Activated CD4-positive, alpha-beta T cell treated with anti-CD3 and anti-CD28 coated beads, Interleukin-2, Interleukin-6, amounts not matched to agents 100 ng/mL and 50 ng/mL, durations not matched to agents 16 hours and 8 hours (primary cell): Measurements from ENCODE around the gene PPP1R1B.
A peak's percentile ranks its signal among the peaks of the same experiment; 100 is the strongest.

Source experiments
- DNase-seq: peaks from one replicate; pipeline ENCODE4 v3.0.0-alpha.2; 2020

Gene PPP1R1B

GRCh38 chr17:39671651-39672521 lies 45.1 kb downstream of the PPP1R1B start:
- no peak for DNase-seq

- no peak for DNase-seq
Observed at GRCh38 chr17:39672522-39673334, 46.0 kb downstream of the PPP1R1B start.

GRCh38 chr17:39673335-39674081 lies 46.8 kb downstream of the PPP1R1B start:
- no peak for DNase-seq

DNA sequence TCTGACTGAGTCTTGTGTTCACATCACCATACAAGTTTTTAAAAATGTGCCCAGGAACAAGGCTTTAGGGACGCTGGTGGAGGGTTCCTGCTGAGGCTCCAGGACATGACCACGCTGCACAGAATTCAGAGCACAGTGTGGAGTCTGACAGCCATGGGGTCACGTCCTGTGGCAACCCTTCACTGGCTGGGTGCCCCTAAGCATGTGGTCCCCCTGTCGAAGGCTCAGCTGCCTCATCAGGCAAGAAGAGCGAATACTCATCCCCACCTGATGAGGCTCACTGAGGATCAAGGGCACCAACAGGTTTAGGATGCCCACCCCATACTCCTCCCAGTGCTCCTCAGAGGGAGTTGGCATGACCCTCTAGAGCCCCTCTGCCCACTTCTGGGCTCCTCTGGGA lies 47.4 kb downstream of the PPP1R1B start:
- DNase-seq = no peak

DNA sequence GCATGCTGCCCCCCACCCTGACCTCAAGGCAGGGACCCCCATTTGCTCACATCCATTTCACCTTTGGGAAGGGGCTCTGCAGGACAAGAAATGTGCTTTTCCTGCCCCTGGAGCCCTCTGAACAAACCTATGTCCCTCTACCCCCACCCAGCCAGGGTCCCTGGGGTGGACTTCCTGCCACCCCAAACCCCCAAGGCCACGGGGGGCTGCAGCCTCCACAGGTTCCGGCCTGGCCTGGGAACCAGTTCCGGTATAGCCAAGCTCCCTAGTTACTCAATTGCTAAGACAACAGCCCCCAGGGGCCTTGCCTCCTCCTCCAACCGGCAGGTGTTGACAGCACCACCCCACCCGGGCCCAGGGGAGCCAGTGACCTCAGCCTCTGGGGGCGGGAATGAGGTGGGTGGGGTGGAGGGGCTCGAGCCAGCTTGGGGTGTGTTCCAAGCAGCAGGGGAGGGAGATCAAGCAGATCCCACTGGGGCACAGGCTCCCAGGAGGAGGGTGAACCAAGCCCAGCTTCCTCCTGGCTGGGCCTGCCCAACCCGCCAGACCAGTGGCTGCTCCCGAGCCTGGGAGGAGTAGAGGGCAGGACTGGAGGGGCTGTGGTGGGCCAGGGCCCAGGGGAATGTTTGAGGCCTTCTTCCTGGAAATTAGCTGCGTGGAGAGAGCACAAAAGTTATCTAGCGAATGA lies 48.1 kb downstream of the PPP1R1B start:
- DNase-seq = no peak

GRCh38 chr17:39675390-39676082 lies 48.8 kb downstream of the PPP1R1B start:
- DNase-seq = no peak

- peak; percentile 57 for DNase-seq
Observed at GRCh38 chr17:39676198-39676819, 49.6 kb downstream of the PPP1R1B start.

- no peak for DNase-seq
Observed at GRCh38 chr17:39677072-39677471, 50.3 kb downstream of the PPP1R1B start.

- DNase-seq = no peak
Observed at GRCh38 chr17:39677542-39678339, 51.0 kb downstream of the PPP1R1B start.

DNA sequence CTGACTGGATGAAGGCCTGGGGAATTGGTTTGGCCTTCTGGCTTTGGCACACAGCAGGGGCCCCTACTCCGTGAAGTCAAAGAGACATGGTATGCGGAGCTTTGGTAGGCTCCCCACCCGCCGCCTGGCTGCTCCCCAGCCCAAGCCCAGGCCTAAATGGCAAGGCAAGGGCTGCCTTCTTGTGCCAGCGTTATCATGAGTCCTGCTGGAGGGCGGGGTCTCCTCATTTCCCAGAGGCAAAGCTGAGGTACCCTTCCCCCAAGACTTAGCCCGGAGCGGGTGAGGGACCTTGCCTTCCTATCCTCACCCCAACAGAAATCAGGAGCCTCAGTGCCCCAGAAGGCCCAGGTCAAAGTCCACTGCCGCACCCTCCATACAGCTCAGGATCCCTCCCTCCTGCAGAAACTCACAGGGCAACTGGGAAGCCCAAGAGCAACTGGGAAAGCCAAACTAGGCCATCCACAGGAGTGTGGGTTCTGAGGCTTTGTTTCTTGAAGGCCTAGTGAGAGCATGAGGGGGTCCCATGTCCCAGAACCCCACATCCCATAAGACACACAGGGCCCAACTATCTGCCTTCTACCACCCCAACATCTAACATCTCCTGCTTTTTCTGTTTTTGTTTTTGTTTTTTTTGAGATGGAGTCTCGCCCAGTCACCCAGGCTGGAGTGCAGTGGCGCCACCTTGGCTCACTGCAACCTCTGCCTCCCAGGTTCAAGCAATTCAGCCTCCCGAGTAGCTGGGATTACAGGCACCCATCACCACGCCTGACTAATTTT lies 51.8 kb downstream of the PPP1R1B start:
- DNase-seq = no peak

DNA sequence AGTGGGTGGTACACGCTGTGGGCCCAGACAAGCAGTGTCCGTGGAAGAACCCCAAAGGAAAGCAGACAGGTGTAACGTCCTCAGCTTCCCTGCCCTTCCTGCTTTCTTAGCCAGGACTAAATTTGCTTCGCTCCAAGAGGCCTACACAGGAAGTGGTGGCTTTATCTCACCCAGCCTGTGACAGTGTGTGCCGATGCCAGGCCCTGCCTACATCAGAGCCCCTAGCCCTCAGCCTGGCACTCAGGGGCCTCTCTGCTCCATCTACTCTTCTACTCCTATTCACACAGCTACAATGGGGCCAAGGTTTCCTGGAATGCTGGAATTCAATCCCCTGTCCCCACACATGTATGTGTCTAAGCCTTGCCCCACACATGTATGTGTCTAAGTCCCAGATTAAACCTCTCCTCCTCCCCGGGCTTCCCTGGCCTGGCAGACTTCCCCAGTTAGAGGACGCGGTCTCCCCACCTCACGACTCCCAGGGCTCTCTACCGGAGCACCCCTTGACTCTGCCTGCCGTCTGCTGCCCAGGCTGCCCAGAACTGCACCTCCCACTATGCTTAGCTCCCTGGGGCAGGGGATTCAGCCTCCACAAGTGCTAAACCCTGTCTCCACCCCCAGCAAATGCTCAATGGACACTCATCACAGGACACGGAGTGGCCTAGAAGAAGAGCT lies 52.9 kb downstream of the PPP1R1B start:
- peak; percentile 42 for DNase-seq

DNA sequence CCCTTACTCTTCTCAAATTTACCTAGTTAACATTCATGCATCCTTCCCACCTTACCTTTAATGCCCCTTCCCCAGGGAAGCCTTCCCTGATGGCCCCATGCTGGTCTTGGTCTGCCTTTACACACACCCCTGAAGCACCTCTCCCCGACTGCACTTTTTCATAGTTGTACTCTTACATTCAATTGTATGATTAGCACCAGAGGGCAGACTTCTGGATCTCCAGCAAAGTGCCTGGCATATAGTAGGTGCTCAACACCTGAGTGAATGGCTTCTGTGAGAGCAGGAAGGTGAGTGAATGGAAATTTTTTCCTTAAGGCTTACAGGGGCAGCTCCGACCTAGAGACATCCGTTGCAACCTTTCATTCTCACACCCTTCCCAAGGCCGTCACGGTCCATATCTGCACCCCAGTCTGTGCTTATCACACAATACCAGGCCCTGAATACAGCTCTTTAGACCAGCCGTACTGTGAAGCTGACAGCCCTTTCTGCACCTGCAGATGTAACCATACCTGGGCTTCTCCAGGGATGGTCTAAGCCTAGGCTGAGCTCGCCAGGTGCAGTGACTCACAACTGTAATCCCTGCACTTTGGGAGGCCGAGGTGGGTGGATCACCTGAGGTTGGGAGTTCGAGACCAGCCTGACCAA lies 56.7 kb downstream of the PPP1R1B start:
- DNase-seq = no peak

DNA sequence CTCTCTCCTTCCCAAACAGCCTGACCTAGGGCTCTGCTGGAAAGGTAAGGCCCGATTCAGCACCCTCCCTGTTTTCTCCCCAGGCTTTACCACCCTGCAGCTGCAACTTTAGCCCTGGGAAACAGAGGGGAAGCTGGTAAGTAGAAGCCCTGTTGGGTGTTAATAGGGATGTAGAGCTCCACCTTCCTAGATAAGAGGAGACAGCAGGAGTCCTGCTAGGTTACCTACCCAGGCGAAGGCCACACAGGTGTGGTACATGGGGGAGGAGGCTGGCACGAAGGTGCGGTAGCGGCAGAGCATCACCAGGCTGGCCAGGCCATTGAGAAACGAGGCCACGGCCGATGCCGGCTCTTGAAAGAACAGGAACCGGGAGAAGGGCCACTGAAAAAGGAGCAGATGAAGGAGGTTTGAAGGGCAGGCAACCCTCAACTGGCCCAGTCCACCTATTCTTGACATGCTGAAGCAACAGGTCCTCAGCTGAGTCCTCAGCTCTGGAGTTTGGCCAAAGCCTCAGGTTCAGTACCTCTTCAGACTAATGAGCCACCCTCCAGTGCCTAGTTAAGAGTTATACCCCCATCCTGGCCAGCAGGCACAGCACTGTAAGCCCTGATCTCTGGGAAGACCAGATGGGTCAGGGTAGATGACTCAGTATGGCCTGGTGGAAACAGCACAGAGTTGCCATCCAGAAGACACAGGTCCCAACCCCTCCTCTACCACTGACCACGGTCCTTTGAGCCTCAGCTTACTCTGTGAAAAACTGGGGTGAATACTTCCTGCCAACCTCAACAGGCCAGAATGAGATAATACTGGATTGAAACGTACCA lies 57.8 kb downstream of the PPP1R1B start:
- DNase-seq = no peak
